HG02943 (cell line): ENCODE measurements around the gene USP38.
"Not testable (repeated sequence)": the region's sequence is repeated elsewhere in the genome, so short reads cannot be mapped to it uniquely, and the experiment has no call there.

Source experiments
- ATAC-seq: cut with Tn5 transposase; IDR thresholded peaks from one replicate; pipeline ENCODE4 v1.9.1; 2021; ENCODE audit warnings: mild to moderate bottlenecking, low read depth, moderate library complexity; ENCODE audit not compliant: unreplicated experiment

The USP38 gene

DNA sequence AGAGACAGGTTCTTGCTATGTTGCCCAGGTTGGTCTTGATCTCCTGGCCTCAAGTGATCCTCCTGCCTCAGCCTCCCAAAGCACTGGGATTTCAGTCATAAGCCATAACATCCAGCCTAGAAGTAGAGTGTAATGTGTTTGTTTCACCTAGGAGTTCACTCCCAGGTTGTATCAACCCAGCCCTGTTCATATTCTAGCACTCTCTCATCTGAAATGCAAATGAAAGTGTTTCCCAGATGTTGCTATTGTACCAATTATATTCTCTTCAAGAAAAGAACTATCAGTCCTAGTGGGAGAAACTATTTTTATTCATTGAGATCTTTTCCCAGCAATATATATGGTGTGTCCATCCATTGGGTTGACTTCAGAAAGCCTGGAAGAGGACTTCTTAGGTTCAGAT lies 72.6 kb downstream of the USP38 start:
- no peak for ATAC-seq

DNA sequence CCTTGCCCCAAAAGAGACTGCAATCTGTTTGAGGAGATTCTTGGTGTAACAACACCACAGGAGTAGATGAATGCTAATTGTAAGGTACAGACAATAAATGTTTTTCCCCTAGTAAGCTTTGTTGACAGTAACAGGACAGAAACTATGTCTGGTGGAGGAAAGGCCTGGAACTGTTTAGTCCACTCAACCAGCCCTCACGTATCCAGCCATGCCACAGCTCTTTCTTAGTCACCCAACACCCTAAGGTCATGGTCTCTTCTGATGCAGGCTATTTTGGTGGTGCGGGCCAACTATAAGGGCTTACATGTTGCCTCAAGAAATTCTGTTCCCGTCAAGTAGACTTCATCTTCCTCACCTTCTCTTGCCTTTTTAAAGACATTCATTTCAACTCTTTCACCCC lies 76.0 kb downstream of the USP38 start:
- ATAC-seq = no peak

- no peak for ATAC-seq
These were observed 78.1 kb downstream of the USP38 start for GRCh38 chr4:143262838-143263237.

GRCh38 chr4:143267690-143268089 lies 83.0 kb downstream of the USP38 start:
- ATAC-seq = not testable (repeated sequence)

DNA sequence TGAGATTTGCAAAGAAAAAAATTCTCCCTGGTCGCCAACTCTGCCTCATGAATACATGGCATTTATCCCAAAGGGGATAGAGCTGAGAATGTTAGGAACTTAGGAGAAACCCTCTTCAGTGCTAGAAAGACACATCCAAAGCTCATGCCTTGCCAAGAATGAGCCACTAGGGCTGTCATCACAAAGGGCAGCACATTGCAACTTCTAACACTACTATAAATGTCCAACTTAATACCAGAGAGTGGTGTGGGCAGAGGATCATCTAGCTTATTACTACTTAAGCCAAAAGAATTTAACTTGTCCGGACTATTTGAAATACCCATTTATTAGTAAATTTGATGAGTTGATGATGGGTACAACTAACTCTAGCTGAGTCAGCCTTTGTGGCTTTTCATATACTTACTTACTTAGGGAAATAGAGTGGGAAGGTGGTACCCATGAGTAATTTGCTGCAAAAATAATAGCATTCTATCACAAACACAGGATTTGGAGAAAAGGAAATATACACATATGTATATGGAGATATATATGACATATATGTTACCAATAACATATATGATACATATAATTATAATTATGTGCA lies 85.6 kb downstream of the USP38 start:
- no peak for ATAC-seq
